PC-9 (cell line): Measurements from ENCODE around the gene RHEB.

Source experiments
- CTCF ChIP-seq: fragments of 200-600 bp; sonication (generic); conservative IDR thresholded peaks from 2 replicates; pipeline ENCODE4 v1.6.1; 2017; ENCODE audit warnings: mixed run types, antibody characterized with exemption, mild to moderate bottlenecking, moderate library complexity
- EZH2 ChIP-seq: fragments of 200-600 bp; sonication (generic); IDR thresholded peaks from 2 replicates; pipeline ENCODE4 v1.8.0; 2017; ENCODE audit warnings: antibody characterized with exemption, low read depth

- TF ChIP-seq CTCF (no peak), EZH2 (no peak)
Measured at GRCh38 chr7:151566897-151567320, 47.2 kb upstream of the RHEB start.
